ELR (cell line): ENCODE data around the gene NDUFA11.
A peak's percentile ranks its signal among the peaks of the same experiment; 100 is the strongest.
"Not testable (repeated sequence)": the region's sequence is repeated elsewhere in the genome, so short reads cannot be mapped to it uniquely, and the experiment has no call there.

ENCODE experiments used
- DNase-seq: peaks from one replicate; pipeline ENCODE4 v3.0.0-alpha.2; 2015; ENCODE audit warnings: low read depth

NDUFA11 gene

DNA sequence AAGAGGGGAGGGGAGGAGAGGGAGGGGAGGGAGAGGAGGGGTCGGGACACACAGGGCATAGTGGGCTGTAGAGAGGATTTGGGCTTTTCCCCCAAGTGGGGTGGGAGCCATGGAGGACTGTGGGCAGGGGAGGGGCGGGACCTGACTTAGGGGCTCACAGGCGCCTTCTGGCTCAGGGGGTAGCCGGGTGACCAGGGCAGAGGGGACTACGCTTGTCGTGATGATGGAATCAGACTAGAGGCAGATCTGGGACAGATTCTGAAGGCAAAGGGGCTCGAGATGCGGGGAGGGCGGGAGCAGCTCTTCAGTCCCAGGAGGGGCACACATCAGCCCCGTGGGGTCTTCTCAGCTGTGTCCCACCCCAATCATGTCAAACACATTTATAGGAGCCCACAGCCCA, 13.5 kb downstream of the NDUFA11 start:
- no peak for DNase-seq

DNA sequence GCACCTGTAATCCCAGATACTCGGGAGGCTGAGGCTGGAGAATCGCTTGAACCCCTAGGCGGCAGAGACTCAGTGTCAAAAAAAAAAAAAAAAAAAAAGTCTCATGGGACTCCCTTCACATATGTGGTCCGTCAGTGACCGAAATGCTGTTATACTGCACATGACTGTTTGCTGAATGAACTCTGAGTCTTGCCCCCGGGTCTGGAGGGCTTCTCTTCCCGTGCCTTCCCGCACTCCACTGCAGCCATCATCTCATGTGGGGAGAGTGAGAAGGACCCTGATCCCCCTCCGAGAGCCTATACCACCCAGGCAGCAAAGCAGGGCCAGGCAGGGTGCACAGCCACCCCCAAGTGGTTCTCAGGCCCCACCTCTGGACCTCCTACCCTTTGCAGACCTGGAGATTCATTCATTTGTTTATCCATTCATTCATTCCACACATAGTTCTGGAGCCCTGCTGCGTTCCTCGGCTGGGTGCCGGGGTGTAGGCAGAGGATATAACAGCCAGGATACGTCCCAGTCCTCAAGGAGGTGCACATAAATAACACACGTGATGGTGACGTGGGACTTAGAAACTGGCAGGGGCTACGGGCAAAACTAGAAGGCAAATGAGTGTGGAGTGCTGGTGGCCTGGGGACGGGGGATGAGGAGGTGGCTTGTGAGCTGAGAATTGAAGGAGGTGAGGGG, 14.2 kb downstream of the NDUFA11 start:
- peak; percentile 34 for DNase-seq

DNA sequence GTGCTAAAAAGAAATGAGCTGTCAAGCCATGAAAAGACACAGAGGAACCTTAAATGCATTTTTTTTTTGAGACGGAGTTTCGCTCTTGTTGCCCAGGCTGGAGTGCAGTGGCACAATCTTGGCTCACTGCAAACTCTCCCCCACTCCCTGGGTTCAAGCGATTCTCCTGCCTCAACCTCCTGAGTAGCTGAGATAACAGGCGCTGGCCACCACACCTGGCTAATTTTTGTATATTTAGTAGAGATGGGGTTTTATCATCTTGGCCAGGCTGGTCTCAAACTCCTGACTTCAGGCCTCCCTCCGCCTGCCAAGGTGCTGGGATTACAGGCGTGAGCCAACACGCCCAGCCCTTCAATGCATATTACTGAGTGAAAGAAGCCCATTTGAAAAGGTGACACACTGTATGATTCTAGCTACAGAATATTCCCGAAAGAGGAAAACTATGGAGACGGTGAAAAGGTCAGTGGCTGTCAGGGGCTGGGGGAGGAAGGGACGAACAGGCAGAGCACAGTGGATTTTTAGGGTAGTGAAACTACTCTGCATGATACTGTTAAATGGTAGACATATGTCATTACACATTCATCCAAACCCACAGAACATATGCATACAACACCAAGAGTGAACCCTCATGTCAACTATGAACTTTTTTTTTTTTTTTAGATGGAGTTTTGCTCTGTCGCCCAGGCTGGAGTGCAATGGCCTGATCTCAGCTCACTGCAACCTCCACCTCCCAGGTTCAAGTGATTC, 19.4 kb downstream of the NDUFA11 start:
- DNase-seq: not testable (repeated sequence)

DNA sequence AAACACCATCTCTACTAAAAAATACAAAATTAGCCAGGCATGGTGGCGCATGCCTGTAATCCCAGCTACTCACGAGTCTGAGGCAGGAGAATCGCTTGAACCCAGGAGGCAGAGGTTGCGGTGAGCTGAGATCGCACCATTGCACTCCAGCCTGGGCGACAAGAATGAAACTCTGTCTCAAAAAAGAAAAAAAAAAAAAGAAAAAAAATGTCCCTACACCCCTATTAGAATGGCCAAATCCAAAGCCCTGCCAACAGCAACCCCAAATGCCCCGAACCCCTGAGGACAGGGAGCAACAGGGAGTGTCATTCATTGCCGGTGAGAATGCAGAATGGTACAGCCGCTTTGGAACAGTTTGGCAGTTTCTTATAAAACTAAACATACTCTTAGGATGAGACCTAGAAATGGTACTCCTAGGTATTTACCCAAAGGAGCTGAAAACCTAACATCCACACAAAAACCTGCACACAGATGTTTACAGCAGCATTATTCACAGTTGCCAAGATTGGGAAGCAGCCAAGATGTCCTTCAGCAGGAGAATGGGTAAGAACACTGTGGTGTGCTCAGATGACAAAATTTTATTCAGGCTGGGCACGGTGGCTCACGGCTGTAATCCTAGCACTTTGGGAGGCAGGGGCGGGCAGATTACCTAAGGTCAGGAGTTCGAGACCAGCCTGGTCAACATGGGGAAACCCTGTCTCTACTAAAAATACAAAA, 20.3 kb downstream of the NDUFA11 start:
- not testable (repeated sequence) for DNase-seq

DNA sequence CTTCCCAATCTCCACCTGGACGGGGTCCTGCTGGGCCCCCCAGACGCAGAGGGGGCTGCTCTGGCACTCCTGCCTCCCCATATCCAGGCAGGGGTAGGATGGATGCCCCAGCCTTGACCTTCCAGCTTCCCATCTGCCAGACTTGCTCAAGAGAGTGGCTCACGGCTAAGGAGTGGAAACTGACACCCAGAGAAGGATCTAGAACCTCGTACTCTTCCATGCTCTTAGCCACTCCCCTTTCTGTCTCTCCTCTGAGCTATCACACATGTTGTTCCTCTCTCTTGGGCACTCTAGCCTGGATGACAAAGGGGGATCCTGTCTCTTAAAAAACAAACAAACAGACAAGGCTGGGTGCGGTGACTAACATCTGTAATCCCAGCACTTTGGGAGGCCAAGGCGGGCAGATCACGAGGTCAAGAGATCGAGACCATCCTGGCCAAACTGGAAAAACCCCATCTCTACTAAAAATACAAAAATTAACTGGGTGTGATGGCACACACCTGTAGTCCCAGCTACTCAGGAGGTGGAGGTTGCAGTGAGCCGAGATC, 21.1 kb downstream of the NDUFA11 start:
- no peak for DNase-seq

DNA sequence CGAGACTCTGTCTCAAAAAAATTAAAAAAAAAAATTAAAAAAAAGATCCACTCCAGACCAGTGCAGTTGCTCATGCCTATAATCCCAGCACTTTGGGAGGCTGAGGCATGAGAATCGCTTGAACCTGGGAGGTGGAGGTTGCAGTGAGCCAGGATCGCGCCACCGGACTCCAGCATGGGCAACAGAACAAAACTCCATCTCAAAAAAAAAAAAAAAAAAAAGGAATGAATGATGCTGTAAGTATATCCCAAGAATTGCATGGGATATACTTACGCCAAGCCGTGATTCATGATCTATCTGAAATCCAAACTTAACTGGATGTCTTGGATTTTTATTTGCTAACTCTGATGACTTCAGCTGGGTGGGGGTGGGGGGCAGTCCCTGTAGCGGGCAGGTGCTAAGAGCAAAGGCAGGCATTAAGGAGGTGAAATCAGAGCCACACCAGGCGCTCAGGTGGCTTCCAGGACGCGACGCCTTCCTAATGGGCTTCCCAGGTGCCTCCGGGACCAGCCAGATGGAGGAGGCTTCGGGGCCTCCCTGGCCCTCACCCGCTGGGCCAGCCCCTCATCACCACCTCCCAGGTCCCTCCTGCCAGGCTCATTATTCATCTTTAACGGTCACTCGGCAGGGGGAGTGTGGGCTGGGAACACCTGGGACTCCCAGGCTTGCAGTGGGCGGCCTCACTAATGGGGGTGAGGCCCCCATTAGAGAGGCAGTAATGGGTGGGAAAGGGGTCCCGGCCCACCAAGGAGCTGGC, 21.9 kb downstream of the NDUFA11 start:
- no peak for DNase-seq

DNA sequence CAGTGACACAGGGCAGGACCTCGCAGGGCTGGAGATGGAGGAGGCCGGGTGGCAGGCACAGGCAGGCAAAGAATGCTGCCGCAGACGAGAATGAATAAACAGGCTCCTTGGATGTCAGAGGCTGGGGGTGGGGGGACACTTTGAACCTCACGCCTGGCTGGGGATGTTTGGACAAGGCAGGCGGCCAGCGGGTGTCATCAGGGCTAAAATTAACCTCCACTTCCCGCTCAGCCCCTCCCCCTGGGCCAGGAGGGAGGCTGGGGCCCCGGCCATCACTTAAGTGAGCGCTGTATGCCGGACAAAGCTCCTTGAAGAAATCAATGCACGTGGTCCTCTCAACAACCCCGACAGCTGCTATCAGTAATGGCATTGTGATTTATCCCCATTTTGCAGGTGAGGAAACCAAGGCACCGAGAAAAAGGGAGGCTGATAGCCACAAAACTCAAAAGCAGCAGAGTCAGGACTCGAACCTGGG, 22.9 kb downstream of the NDUFA11 start:
- DNase-seq: no peak

DNA sequence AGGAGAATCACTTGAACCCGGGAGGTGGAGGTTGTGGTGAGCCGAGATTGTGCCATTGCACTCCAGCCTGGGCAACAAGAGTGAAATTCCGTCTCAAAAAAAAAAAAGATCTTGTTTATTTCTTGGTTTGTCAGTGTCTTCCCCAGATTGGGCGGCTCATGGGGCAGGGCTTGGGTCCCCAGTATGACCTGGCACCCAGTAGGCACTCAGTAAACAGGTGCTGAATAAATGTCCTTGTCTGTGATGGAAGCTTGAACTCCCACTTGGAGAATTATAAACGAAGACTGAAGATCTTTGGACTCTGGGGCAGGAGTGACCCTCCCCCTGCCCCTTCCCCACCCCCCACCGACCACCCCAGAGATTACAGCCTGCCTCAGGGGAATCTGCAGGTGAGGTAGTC, 23.4 kb downstream of the NDUFA11 start:
- DNase-seq: no peak

DNA sequence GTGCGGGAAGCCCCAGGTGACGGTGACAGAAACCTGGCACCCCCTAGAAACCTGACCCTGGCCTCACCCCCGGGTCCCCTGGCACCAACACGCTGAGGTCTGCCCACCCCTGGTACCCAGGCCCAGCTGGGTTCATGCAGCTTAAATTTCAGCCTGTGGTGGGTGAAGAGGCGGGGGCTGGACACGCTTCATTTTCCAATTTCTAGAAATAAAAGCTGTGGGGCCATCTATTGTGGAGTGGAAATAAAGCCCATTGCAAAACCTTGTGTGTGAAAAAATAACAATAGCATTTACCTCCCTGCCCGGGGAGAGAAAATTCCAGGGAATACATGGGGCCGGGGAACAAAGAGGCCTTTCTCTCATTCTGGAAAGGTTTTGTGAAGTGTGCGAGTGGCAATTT, 25.7 kb downstream of the NDUFA11 start:
- no peak for DNase-seq

DNA sequence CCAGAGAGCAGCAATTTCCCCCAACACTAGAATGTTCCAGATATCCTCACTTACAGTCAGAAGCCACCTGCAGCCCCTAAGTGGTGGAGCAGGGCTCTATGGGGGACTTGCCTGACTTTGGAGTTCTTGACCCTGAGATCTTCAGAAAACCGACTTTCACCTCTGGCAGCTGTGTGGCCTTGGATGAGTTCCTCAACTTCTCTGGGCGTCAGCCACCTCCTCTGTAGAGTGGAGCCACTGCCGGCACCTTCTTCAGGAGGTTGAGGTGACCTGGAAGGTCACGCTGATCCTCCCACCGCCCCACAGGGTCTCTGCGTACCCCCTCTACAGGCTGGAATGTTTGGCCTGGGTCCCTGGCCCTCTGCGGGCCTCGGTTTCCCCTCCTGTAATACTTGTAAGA, 26.2 kb downstream of the NDUFA11 start:
- DNase-seq: no peak

DNA sequence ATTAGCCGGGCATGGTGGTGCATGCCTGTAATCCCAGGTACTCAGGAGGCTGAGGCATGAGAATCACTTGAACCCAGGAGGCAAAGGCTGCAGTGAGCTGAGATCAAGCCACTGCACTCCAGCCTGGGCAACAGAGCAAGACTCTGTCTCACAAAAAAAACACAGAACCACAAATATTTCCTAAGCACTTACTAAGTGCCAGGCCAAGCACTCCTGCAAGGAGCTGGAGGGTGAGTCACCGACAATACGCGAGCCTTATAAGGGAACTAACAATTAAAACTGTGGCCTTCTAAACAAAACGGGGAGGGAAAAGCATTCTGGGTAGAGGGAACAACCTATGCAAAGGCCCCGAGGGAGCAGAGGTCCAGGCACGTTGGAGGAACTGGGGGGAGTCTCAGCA, 29.1 kb downstream of the NDUFA11 start:
- peak; percentile 70 for DNase-seq

DNA sequence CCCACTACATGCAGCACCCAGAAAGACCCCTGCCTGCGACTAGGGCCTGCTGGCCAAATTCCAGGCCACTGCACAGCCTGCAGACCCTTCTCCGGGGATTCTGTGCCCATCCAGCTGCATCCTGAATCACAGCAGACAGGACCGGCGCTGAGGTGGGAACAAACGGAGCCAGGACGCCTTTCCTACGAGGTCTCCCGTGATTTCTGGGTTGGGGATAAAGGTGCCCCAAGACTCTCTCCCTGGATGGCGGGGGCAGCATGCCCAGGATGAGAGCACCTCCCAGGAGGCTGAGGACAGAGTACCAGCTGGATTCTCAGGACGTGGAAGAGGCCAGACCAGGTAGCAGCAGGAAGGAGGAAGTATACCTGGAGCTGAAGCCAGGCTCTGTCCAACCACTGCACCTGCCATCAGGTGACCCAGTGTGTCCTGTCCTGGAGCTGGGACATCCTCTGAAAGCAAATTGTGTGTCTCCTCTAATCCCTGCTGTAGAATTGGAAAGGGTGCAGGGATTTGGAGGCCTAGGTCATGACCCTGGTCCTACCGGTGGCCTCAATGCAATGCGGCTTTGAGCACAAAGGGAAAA, 29.9 kb downstream of the NDUFA11 start:
- DNase-seq: no peak

DNA sequence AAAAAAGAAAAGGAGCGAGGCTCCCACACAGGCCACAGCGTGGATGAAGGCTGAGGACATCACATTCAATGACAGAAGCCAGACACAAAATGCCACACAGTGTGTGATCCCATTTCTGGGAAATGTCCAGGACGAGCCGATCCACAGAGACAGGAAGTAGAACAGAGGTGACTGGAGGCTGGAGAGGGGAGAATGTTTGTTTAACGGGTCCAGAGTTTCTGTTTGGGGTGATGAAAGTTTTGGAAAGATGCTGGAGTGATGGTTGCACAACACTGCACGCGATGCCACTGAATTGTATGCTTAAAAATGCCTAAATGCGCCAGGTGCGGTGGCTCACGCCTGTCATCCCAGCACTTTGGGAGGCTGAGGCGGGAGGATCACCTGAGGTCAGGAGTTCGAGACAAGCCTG, 32.6 kb downstream of the NDUFA11 start:
- DNase-seq: no peak

DNA sequence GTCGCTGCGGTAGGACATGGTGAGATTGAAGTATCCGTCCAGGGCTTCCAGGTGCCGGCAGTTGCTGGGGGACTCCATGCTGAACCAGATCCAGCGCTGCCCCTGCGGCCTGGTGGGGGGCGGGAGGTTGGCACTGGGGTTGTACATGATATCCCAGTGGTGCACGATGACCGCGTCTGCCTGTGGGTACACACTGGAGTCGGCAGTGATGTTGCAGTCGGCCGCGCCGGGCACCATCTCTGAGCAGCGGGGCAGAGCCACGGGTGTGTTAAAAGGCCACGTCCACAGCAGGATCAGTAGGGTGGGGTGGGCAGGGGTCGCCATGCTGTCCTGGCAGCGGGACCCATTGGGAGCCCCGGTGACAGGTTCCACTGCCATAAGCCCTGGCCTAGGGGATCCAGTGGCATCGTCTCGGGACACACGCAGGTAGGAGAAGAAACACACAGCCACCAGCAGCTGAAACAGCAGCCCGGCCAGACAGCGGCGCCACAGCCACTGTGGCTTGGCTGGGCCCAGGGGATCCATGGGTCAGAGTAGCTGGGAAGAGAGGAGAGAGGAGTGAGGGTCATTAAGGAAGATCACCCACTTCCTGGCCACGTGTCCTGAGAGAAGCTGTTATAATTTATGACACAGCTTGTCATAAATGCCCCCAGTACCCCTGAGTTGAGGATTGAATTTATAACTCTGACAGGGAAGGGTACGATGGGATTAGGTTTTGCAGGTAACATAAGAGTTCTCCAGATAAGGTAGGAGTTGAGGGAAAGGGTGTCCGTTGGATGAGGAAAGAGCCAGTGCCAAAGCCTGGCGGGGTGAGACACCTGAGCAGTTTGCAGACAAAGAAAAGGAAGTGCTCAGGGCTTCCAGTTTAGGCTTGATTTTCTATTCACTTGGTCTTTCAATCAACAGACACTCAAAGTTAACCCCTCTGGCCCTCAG, 36.1 kb downstream of the NDUFA11 start:
- DNase-seq: no peak

DNA sequence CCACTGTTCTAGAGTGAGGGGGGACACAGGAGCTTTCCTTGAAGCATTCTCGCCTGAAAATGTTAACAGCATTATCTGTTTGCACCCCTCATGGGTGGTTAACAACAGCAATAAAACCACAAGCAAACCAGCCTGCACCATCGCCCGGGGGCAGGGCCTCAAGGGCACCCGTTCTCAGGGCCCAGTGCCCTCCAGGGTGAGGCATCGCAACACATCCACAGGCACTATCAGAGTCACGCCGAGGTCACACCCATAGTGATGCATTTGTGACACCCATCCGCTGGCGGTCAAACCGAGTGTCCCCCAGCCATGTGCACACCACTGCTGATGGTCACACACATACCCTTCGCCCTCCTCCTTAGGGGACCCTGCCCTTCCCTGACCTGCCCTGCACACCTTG, 37.8 kb downstream of the NDUFA11 start:
- DNase-seq: no peak

DNA sequence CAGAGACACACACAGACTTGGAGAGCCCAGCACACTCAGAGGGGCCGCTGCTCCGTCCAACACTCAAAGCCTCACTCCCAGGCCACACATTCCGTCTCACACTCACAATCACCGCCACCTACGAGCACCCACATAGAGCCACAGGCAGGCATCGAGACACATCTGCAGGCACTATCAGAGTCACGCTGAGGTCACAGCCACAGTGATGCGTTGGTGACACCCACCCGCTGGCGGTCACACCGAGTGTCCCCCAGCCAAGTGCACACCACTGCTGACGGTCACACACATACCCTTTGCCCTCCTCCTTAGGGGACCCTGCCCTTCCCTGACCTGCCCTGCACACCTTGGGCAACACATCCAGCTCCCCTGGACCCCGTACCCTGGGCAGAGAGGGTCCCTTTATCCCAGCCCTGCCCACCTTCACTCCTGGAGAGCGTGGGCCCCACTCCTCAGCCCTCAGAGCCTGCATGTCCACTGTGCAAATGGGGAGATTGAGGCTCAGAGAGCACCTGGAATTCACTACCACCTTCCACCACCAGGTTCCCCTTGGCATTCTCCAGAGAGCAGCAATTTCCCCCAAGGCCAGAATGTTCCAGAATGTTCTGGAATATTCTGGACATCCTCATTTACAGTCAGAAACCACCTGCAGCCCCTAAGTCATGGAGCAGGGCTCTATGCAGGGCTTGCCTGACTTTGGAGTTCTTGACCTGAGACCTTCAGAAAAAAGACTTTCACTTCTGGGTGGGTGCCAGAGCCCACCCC, 38.7 kb downstream of the NDUFA11 start:
- DNase-seq: no peak

DNA sequence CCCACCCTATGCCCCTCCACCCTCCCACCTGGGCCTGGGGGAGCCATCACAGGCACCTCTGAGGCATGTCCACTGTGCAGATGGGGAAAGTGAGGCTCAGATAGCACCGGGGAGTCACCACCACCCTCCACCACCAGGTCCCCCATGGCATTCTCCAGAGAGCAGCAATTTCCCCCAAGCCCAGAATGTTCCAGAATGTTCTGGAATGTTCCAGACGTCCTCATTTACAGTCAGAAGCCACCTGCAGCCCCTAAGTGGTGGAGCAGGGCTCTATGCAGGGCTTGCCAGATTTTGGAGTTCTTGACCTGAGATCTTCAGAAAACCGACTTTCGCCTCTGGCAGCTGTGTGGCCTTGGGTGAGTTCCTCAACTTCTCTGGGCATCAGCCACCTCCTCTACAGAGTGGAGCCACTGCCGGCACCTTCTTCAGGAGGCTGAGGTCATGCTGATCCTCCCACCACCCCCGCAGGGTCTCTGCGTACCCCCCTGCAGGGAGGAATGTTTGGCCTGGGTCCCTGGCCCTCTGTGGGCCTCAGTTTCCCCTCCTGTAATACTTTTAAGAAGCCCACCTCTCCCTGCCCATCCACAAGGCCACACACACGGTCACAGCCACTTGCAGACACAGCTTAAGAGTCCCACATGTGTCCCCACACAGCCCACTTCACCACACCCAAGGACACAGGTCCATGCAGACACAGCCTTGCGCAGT, 39.4 kb downstream of the NDUFA11 start:
- DNase-seq: no peak

DNA sequence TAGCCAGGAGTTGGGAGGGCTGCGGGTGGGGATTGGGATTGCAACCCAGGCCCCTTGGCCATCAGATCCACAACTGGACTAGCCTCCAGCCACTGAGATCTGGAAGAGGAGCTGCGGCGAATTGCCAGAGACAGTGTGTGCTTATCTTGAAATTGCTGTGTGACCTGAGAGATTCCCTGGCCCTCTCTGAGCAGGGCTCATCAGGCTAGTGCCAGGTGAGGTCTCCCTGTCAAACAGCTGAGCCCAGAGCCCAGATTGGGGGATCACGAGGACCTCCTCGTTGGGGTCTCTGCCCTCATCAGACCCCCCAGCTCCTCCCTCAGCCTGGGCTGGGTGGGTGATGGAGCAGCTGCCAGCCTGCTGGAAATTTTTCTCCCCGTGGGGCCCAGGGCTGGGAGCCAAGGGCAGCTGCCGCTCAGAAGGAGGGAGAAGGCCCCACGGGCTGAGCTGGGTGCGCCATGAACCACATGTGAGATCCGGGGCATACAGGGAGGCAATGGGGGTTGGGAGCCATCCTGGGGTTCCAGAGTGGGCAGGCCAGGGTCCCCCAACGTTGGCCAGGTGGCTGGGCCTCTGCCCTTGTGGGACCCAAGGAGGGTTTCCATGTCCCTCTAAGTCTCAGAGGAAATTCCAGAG, 40.4 kb downstream of the NDUFA11 start:
- no peak for DNase-seq
